Panc1 (cell line): ENCODE results near the gene PIGX.

ENCODE experiments used
- SIN3A ChIP-seq: IDR thresholded peaks from 2 replicates; pipeline ENCODE4 v1.6.1; 2012; ENCODE audit warnings: low read depth, mild to moderate bottlenecking, low read length, moderate library complexity, borderline replicate concordance; ENCODE audit not compliant: insufficient read depth
- TCF7L2 ChIP-seq: IDR thresholded peaks from 2 replicates; pipeline ENCODE4 v1.6.1; 2011; ENCODE audit warnings: mild to moderate bottlenecking, low read depth, low read length, inconsistent platforms
- TF ChIP-seq, protein P1 (sequence below): fragments of 450-650 bp; IDR thresholded peaks from 2 replicates; pipeline ENCODE4 v1.5.1; 2017; ENCODE audit warnings: mild to moderate bottlenecking

DNA sequence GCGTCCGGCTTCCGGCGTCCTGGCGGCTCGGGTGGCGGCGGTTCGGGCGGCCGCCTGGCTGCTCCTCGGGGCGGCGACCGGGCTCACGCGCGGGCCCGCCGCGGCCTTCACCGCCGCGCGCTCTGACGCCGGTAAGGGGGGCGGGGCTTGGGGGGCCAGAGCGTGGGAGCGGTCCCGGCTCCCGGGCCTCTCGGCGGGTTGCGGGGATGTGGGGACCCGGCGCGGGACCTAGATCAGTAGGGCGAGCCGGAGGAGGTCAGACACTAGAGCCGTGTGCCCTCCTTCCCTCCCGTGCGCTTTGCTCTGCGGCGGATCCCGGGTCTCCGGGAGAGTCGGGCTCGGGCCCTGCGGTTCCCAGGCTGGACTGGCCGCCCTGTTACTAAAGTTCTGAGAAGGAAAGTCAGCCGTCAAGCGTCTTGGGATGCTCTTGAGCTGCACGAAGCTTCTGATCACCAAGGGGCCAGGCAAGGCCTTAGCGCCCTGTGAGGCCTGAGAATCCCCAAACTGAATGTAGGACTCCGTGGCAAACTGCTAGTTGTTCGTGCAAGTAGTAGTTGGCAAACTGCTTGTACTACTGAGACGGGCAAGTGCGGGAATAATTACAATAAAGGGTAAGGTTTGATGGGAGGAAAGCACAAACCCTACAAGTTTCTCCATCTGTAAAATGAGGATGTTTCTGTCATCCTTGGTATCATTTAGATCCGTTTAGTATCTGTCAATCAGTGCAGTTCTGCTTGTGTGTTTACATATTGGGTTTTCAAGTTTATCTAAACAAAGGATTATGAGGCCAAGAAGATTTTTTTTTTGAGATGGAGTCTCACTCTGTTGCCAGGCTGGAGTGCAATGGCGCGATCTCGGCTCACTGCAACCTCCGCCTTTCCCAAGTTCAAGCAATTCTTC is 587 bp downstream of the PIGX start:
- TF ChIP-seq, protein P1, sequence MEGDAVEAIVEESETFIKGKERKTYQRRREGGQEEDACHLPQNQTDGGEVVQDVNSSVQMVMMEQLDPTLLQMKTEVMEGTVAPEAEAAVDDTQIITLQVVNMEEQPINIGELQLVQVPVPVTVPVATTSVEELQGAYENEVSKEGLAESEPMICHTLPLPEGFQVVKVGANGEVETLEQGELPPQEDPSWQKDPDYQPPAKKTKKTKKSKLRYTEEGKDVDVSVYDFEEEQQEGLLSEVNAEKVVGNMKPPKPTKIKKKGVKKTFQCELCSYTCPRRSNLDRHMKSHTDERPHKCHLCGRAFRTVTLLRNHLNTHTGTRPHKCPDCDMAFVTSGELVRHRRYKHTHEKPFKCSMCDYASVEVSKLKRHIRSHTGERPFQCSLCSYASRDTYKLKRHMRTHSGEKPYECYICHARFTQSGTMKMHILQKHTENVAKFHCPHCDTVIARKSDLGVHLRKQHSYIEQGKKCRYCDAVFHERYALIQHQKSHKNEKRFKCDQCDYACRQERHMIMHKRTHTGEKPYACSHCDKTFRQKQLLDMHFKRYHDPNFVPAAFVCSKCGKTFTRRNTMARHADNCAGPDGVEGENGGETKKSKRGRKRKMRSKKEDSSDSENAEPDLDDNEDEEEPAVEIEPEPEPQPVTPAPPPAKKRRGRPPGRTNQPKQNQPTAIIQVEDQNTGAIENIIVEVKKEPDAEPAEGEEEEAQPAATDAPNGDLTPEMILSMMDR, result no peak
- TF ChIP-seq SIN3A, result peak; percentile 50; the same call in 1 of the 2 replicates
- no peak for TF ChIP-seq TCF7L2
